HG03097 (cell line): ENCODE data around the gene CBLN3.

ENCODE experiments used
- ATAC-seq: cut with Tn5 transposase; IDR thresholded peaks from one replicate; pipeline ENCODE4 v1.9.1; 2021; ENCODE audit not compliant: unreplicated experiment, low FRiP score

Gene CBLN3

GRCh38 chr14:24439830-24440605, 10.6 kb upstream of the CBLN3 start:
- ATAC-seq: no peak

- no peak for ATAC-seq
Measured at GRCh38 chr14:24439257-24439656, 9.8 kb upstream of the CBLN3 start.

DNA sequence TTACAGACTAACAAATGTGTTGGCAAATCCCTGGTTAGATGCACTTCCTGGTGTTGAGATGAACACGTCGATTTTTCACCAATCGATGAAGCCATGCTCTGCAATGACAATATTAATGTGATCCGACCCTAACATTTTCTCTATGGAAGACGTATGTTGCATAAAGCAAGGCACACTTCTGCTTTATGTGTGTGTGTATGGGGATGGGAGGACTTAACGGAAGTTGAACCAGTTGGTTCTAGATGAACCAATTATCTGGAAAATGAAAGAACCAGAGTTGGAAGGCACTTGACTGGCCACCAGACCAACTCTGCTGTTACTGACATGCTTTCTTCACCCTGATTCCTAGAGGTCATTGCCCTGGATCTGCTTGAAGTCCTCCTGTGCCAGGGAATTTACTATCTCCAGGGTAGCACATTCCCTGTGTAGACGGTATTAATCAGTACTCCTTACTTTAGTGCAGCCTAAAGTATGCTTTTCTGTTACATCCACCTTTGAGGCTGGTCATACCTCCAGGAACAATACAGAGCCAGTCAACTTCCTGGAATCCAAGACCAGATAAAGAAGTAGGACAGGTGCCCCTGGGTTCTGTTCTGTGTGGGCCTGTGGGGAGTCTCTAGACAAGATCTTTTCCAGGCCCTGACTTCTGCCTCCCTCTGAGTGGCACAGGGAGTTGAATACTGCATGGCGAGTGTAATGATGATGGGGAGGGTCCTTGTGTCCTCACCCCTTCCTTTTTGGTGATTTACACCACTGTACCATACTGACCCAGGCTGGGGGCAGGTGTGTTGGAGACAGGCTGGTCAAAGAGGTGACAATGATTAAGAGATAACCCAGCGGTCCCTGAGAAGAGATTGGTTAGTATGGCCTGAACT, 9.0 kb upstream of the CBLN3 start:
- no peak for ATAC-seq

DNA sequence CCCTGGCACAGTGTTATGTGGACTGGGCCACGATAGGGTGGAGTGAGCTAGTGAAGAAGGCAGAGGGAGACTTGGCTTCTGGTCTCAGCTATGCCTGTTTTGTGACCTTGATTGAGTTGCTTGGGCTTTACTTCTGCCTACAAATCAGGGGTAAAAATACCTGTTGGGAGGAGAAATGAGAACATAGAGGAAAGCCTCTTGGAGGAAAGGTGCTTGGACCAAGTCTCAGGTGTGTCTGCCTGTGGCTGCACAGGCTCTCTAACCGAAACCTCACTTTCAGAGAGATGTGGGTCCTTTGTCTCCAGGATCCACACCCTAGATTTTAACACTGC, 8.2 kb upstream of the CBLN3 start:
- ATAC-seq: no peak

- ATAC-seq: no peak
Measured at GRCh38 chr14:24437020-24437735, 7.7 kb upstream of the CBLN3 start.

GRCh38 chr14:24436355-24437019, 7.0 kb upstream of the CBLN3 start:
- no peak for ATAC-seq

DNA sequence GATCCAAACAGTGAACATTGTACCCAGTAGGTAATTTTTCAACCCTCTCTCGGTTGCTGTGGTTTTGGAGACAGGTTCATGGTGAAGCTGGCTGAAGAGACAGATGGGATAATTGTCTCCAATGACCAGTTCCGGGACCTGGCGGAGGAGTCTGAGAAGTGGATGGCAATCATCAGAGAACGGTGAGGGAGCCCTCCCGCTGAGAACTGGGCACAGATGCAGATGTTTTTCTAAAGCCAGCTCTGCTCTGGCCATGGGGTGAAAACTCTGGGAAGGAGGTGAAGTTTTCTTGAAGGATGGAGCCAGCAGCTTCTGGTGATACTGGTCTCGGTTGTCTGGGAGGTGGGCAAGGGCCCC, 6.5 kb upstream of the CBLN3 start:
- no peak for ATAC-seq

- no peak for ATAC-seq
Measured at GRCh38 chr14:24435192-24435810, 5.8 kb upstream of the CBLN3 start.

- ATAC-seq: no peak
Measured at GRCh38 chr14:24434676-24435075, 5.2 kb upstream of the CBLN3 start.

DNA sequence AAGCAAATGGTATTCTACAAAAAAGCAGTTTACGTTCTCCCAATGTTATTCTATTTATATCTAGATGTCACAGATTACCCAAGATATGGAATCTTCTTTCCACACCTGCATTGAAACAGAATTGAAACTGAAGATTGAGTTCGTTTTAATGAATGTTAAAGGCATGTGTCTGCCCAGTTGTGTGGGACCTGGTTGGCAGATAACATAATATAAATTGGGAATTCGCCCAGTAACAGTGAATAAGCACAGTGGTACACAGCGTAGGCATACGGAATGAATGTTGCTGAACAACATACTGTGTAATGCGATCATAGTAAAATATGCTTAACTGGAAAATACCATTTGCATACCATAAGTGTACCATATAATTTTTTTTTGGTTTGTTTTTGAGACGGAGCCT, 4.6 kb upstream of the CBLN3 start:
- ATAC-seq: no peak

GRCh38 chr14:24432259-24433131, 3.0 kb upstream of the CBLN3 start:
- no peak for ATAC-seq

GRCh38 chr14:24431569-24432258, 2.2 kb upstream of the CBLN3 start:
- peak; percentile 49 for ATAC-seq

DNA sequence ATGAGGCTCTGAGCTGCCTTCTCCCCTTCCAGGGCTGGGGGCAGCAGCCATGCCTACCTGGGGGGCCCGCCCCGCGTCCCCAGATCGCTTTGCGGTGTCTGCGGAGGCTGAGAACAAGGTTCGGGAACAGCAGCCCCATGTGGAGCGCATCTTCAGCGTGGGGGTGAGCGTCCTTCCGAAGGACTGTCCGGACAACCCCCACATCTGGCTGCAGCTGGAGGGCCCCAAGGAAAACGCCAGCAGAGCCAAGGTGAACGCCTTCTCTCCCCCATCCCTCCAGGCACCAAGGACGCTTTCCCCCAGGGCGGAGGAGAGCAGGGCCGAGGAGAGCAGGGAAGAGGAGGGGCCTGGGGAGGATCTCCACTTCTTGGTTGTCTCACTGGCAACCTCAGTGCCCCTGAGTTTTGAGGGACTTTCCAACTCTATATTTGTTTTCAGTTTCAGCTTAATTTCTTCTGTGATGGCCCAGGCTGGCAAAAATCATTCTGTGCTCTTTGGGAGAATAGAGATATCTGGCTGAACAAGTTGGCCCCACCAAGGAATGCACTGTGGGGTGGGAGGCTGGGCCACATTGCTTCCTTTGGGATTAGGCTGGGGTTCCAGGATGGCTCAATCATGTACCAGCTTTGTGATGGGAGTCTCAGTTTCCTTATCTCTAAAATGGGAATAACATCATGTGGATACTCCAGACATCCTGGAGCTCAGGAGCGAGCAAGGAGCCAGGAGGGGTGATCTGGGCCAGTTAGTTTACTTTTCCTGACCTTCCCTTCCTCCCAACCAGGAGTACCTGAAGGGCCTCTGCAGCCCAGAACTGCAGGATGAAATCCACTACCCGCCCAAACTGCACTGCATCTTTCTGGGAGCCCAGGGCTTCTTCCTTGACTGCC, 1.5 kb upstream of the CBLN3 start:
- ATAC-seq: peak; percentile 33

DNA sequence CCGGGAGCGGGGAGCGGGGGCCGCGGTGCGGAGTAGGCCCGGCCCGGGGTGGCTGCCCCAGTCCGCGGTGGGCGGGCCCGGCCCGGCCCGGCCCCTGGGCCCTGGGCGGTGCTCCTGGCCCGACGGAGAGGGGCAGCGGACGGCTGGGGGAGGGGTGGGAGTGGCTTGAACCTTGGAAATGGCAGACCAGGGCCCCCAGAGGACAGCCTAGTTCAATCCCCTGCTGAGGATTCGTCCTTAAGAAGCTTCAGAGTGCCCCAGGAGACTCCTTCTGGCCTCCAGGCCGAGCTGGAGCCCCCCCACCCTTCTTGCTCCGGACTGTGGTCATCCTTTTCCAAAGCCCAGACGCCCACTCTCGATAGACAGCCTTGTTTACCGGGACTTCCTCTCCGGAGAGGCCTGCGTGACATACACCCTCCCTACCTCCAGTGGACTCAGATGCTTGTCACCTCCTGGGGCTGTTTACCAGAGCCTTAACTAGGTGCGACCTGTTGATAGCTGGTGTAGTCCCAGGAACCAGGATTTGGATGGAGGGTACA, 744 bp upstream of the CBLN3 start:
- peak; percentile 38 for ATAC-seq

- ATAC-seq: no peak
Measured at GRCh38 chr14:24428628-24429394, 657 bp downstream of the CBLN3 start.

DNA sequence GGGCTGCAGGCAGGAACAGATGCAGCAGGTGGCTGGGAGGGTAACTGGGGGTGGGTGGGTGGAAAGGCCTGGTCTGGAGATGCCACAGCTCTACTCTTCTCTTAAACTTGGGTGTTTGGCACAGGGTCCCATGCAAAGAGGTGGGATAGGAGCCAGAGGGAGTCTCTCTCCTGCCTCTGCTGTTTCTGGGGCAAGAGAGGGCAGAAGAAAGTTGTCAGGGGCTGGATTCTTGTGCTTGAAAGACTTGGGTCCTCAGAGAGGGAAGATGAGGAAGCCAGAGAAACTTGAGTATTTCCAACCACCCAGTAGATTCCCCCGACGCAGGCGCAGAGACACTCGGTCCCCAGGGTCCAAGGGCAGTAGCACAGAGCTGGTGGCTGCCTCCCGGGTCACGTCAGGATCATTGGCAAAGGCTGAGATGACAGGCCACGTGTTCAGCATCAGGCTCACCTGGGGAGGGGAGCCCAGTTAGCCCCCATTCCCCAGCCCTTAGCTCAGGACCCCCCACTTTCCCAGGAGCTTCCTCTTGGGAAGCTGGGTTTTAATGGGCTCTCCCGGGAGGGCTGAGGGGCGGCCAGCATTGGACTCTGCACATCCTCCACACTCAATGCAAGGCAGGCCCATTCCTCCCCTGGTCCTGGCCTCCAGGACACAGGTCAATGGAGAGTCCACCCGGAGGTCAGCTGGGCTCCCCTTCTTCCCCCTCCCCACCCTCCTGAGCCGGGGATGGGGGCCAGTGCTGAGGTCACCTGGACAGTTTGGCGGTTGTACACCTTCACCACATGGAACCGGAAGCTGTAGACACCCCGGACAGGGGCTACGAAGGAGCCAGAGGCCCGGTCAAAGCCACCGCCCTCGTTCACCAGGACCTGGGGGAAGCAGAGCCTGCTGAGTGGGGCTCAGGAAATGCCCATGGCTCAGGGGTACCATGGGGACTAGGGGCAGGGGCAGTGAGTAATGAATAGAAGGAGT, 1.6 kb downstream of the CBLN3 start:
- ATAC-seq: no peak
